ENCODE measurements around the gene PLEKHG4B.

PLEKHG4B gene

DNA sequence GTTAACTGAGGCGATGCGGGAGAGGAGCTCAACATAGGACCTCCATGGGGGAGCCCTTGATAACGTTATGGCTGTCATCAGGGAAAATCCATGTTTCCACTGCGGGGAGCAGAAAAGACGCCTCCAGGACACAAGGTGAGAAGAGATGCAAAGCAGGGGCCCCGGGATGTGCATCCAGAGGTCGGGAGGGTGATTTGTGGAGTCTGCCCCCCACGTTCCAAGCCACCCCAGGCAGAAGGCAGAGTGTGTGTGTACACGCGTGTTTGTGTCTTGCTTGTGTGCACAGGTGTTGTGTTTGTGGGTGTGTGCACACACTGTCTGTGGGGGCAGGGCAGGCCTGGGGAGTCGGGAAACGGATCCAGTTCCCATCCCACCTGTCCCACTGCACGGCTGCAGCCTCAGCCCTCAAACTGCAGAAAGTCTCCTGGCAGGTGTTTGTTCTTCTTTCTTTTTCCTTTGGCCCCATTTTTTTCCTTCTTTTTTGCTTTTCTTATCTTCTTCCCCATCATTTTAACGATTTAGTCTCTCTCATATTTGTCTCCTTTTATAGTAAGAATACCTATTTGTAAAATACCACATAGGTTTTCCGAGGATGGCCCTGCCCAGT is 17.4 kb upstream of the PLEKHG4B start:
- in situ Hi-C loops (cut with HindIII; ENCODE audit: low sequenced_read_pairs) = no loop called here

DNA sequence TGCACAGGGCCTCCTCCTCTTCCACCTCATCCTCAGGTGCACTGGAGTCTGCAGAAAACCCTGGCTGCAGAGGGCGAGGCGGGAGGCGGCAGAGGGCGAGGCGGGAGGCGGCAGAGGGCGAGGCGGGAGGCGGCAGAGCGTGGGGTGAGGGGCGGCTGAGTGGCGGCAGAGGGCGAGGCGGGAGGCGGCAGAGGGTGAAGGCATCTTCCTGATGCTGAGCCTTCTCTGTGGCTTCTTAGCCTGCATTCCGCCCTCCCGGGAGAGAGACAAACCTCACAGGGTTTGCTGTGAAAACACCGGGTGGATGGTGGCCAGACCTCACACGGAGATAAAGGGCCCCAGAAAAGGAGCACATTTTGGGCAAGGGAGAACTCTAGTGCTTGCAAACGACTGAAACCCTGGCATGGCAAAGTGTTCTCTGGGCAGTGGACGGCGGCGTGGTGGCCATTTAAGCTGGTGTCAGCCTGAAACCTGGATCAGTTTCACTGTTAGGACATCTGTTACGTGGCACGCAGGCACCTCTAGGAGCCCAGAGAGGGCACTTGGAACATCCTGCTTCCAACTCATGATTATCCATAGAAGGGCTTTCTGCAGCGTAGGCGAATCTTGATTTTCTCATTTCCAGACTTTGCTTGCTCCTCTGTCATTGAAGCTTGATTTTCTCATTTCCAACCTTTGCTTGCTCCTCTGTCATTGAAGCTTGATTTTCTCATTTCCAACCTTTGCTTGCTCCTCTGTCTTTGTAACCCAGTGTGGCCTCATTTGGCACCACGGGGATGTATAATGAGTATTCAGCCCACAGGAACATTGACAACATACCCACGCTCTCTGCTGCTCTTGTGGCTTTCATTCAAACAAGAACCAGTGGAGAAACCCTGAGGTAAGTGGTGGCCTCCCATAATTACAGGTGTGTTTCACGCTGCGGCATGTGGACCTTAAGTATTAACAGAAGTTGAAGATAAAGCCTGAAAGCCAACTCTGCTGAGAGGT is 16.3 kb upstream of the PLEKHG4B start:
- in situ Hi-C loops (cut with HindIII; ENCODE audit: low sequenced_read_pairs) = no loop called here

DNA sequence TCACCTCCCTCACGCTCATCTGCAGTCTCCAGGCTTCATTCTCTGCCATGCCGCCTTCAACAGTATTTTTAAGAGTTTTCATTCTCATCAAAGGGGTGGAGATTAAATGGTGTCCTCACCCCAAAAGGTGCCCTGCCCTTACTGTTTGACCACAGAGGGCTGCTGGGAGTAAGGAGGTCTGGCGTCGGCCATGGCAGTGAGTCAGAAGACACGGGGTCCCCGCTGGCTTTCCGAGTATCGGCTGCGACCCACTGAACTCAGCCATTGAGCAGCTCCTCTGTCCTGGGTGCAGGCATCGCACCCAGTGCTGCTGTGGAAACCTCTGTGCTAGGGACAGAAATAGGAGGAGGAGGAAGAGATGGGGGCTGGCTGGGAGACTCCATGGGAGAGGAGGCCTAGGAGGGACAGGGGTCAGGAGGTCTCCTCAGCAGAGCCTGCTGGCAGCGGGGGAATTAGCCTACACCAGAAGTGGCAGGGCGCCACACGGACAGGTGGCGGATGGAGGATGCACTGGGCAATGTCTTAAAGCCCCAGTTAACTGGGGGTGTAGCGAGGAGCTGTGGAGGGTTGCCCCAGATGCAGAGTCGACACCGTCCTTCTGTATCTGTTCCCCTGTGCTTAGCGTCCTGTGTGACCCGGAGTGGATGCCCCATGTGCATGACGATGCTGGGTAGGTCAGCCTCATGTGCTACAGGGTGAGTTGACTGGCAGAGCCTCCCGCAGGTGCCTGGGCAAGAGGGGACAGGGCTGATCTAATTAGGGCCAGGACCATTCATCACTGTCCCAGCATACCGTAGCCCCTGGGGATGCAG is 15.4 kb upstream of the PLEKHG4B start:
- in situ Hi-C loops (cut with HindIII; ENCODE audit: low sequenced_read_pairs) = no loop called here

DNA sequence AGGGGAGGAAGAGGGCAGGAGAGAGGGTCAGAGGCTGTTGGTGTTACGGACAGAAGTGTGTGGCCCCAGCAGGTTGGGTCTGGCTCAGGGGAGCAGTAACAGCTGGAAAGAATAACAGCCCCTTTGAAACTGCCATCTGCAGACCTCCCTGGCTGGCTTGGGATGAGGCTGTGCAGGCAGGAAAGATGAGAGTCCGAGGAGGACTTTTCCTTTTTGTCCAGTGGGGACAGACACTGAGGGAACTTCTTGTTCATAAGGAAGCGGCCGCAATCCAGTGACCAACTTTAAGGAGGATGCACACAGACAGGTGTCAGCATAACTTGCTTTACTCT is 14.8 kb upstream of the PLEKHG4B start:
- in situ Hi-C loops (cut with HindIII; ENCODE audit: low sequenced_read_pairs) = no loop called here

DNA sequence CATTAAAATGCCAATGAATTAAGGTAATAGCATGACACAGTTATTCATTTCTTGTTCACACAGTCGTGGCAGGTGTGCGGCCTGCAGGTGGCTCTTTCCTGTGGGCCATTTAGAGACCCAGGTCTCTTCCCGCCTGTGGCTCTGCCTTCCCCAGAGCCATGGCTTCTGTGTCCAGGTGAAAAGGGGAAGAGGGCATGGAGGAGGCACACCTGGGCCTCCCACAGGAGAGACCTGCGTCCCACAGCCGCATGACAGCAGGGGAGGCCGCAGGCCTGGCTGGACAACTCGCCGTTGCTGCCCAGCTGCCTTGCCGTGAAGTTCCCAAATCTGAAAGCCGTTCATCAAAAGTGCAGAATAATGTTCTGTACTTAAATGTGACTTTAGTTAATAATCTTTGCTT is 14.4 kb upstream of the PLEKHG4B start:
- in situ Hi-C loops (cut with HindIII; ENCODE audit: low sequenced_read_pairs) = no loop called here

DNA sequence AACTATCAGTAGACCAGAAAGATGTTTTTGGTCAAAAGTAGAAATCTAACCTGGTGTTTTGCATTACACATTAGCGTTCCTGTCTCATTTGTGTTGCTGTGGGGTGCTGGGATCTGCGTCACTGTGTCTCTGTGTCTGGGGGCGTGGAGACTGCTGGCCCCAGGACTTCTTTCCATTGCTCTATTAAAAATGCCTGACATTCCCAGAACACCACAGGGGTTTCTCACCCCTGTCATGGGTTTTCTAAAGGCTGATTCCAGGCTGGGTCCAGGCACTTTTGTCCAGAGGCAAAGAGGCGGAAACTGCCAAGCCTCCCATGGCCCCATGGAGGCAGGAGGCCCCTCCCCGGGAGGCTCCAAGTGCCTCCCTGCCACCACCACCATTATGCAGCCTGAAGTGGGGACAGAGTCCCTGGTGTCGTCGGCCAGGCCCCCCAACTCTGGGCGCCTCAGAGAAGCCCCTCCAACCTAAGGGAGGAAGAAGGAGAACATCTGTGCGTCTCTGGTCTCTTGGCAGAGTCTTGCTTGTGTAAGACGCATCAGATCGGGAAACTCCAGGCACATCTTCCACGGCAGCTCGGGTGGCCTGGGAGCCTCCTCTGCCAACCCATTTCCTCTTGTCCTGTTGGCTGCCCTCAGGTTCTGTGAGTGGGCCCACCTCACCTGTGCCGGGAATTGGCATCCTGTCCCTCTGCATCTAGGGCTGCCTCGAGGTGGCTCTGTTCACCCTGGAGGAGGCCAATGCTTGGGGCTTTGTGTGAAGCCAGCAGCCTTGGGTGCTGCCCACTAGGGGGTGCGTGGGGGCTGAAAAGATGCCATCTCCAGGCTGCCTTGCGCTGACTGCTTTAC is 13.8 kb upstream of the PLEKHG4B start:
- in situ Hi-C loops (cut with HindIII; ENCODE audit: low sequenced_read_pairs) = no loop called here

DNA sequence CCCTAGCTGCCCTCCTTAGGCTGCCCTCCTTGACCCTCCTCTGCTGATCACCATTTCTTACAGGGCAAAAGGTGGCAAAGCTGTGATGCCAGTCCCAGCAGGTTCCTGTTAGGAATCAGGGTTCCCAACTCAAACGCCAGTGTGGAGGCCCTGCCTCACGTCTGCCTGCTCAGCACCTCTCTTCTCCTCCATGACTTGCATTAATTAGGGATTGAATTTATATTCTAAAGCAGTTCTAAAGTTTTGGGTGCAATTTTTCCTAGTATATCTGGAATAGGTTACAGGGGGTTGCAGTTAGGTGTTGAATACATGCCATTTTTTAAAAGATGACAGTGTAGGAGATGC is 13.2 kb upstream of the PLEKHG4B start:
- in situ Hi-C loops (cut with HindIII; ENCODE audit: low sequenced_read_pairs) = no loop called here

DNA sequence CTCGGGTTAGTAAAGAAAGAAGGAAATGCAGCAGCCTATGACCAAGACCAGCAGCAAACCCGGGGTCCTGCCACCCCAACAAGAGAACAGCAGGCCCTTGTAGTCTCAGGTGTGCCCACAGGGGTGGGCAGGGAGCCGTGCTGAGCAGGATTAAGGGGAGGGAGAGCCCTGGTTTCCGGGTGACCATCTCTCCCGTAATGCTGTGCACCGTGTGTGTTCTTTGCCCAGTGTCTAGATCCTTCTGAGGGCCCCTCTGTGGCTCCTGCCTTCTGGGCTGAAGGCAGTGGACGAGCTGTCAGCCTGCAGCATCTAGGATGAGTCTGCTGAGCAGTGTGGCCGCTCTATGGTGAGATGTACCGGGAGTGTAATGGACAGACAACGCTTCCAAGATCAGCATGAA is 12.7 kb upstream of the PLEKHG4B start:
- in situ Hi-C loops (cut with HindIII; ENCODE audit: low sequenced_read_pairs) = no loop called here

DNA sequence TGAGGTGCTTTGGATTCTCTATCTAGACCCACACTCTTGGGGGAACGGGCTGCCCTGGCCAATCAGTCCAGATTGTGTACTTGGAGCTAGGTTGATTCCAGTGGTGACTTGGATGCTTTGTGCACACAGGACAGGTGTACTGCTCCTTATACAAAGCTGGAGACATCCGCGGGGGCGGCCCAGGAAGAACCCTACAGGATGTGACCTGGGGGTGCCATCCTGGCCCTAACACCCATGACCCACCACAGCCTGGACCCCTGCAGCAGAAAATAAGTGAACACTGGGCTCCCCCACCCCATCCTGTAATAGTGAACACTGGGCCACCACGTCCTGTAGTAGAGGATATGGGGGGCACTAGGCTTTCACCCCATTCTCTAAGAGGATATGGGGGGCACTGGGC is 12.1 kb upstream of the PLEKHG4B start:
- in situ Hi-C loops (cut with HindIII; ENCODE audit: low sequenced_read_pairs) = no loop called here

DNA sequence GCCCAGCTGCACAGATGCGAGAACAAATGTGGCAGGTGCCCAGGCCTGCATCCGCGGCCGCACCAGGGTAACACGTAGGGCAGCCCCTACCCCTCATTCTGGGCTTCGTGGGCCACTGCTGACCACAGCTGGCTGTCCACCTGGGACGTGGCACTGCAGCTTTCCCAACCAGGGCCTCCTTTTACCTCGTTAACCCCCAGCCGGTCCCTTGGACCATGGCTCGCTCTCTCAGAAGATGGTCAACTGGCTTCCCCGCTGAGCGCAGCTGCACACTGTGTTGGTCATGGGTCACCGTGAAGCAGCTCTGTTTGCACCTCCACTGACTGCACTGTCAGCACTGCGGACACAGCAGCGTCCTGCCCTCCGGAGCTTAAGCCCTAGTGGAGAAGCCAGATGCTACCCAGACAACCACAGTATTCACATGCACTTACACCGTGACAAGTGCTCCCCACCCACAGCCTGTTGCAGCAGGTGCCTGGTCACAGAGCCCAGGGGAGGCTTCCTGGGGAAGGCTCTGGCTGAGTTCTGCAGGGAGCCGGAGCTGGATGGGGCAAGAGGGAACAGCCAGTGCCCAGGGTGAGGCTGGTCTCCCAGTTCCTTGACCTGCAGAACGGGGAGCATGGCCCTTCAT is 10.5 kb upstream of the PLEKHG4B start:
- in situ Hi-C loops (cut with HindIII; ENCODE audit: low sequenced_read_pairs) = no loop called here

DNA sequence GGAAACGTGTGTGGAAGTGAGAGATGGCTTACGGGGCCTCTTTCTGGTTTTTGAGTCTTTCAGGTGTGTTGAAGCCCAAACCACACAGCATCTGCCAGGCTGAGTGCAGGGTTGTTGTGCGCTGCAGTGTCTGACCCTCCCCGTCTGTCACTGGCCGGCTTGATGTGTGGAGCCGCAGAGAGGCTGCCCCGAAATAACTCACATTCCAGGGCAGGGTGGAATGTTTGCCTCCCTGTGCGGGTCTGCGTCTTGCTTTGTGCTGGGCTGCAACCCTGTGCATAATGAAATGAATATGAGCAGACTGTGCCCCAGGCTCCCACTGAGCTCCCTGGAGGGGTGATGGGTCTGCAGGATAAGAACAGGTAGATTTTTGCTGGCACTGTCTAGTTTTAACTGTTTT is 9.9 kb upstream of the PLEKHG4B start:
- in situ Hi-C loops (cut with HindIII; ENCODE audit: low sequenced_read_pairs) = no loop called here

DNA sequence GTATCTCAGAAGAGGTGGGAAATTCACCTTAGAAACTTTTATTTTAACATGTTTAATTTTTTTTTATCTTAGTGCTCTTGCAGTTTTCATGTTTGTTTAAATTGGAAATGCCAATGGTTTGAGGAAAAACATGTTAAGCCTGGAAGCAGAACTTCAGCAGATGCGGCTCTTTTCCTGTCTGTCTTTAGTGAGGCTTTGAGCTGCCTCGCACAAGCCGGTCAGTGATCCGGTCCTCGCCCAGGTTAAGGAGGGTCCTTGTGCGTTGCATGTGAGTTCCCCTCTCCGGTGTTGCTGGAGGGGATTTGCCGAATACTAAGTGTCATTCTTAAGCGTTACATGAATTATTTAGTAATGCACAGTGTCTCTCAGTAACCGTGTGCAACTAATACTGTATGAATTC is 9.4 kb upstream of the PLEKHG4B start:
- in situ Hi-C loops (cut with HindIII; ENCODE audit: low sequenced_read_pairs) = no loop called here

DNA sequence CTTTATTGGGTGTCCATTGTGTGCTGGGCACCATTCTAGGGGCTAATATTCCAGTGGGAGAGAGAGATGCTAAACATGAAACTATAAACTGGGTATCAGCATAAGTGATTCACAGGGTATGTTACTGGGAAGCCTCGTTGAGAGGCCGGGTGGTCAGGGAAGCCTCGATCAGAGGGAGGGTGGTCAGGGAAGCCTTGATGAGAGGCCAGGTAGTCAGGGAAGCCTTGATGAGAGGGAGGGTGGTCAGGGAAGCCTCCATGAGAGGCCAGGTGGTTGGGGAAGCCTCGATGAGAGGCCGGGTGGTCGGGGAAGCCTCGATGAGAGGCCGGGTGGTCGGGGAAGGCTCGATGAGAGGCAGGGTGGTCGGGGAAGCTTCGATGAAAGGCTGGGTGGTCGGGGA is 8.9 kb upstream of the PLEKHG4B start:
- in situ Hi-C loops (cut with HindIII; ENCODE audit: low sequenced_read_pairs) = no loop called here

DNA sequence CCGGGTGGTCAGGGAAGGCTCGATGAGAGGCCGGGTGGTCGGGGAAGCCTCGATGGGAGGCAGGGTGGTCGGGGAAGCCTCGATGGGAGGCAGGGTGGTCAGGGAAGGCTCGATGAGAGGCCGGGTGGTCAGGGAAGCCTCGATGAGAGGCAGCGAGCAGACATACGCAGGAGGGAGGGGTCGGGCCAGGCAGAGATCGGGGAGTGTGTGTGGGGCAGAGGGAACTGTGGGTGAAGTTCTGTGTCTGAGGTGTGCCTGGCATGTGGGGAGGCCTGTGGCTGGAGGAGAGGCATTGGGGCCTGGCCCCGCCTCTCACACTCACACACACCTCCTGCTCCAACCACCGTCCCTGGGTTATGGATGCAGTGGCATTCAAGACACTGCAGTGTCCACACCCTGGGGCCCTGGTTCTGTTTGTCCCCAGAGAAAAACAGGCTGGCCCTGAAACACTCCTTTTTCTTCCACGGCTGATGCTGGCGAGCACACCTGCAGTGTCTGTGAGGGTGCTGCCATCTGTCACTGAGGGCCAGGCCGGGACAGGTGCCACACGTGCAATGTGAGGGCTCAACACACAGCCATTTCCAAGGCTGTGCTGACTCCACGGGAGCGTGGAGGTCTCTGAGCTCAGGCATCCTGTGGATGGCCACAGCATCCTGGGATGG is 6.5 kb upstream of the PLEKHG4B start:
- in situ Hi-C loops (cut with HindIII; ENCODE audit: low sequenced_read_pairs) = no loop called here

DNA sequence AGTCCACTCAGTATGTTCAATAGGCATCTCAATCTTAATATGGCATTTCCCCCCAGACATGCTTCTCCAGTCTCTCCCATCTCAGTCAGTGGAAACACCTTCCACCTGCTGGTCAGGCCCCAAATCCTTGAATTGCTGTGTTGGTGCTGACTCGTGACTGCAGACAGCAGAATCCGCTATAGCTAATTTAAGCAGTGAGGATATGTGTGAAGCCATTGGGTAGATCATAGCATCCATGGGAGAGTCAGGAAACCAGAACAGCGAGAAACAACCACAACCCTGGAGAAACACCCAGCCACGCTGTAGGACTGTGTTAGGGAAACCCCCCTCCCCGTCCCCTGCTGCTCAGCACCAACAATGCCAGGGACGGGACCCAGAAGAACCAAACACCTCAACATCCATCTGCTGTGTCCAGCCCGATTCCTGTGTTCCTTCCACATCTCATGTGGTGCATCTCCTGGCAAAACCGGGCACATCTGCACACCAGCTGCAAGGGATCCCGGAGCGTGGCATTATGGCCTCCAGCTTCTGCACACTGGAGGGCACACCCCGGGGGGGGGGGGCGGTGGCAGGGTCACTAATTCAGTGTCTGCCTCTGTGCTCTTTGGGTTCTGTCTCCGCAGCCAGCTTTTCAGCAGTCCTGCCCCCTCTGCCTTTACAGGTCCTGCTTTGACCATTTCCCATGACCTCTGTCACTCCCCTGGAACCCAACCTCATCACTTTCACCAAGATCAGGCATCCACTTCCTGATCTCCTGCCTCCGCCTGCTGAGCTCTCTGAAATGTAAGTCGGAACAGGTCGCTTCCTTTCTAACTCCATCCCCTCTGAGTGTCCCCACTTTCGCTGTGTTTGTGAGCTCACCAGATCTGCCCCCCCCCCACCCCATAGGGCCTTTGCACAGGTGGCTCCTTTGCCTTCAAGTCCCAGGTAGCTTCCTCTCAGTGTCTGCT is 2.4 kb upstream of the PLEKHG4B start:
- in situ Hi-C loops (cut with HindIII; ENCODE audit: low sequenced_read_pairs) = no loop called here

DNA sequence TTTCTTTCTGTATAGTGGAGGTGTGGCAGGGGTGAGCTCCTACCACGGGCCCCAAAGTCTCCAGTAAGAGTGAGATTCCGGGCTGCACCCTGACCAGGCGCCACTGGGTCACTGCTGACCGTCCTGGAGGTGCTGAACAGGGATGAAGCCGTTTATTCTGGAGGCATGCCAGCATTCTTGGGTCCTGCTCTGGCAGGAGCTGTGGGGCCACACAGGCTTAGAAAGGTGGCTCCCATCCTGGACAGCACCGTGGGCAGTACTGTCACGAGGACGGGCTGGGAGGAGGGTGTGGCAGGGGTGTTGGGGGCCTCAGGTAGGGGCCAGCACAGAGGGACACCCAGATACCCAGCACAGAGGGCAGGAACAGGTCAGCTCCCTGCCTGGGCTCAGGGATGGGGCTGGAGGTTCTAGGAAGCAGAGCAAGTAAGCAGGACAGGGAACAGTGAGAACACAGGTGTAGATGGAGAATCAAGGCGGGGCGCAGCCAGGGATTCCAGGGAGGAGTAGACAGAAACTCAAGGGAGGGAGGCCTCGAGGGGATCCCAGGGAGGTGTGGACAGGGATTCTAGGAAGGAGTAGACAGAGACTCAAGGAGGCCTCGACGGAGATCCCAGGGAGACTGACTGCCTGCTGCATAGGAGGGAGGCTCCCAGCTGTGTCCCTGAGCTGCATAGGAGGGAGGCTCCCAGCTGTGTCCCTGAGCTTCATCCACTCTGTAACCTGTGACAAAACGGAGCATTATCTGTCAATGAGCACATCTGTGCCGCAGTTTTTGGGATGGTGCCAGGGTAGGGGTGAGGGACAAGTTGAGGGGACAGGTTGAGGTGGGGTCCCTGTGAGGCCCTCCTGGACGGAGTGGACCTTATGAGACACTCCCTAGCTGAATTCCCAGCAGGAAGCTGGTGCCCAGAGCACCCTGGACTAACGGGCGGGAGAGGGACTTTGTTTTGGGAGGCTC is 1.1 kb upstream of the PLEKHG4B start:
- in situ Hi-C loops (cut with HindIII; ENCODE audit: low sequenced_read_pairs) = no loop called here

DNA sequence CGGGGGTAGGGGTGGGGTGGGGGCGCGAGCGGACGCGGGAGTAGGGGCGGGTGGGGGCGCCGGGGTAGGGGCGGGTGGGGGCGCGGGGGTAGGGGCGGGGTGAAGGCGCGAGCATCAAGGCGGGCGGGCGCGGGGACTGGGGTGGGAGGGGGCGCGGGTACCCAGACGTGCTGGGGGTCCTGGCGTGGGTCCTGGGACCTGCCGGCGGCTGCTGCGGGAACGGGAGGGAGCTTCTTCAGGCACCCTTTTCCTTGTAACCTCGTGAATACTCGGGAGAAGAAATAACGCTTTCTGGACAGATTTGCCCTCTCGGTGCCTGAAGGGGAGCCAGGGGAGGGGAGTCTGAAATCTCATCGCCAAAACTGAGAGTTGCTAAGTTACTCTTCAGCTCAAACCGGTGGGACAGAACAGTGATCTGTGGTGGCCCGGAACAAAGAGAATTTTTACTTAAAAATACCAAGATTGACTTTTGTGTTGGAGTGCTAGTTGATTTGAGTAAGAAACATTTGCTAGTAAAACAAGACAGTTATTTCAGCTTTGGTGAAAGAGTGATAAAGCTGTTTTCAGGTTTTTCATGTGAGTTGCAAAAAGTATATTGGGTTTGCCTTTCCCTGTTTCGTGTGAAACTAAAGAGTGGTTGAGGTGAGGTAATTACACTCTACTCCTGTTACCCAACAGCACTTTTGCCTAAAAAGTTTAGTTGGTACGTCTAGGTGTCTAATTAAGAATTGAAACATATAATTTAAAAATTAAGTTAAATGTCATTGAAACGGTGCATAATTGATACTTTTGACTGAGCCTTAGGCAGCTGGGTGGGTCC is 643 bp downstream of the PLEKHG4B start:
- in situ Hi-C loops (cut with HindIII; ENCODE audit: low sequenced_read_pairs) = no loop called here
